Measurements from ENCODE around the gene HLCS.

The HLCS gene

GRCh38 chr21:36848730-36849274 is 117.7 kb downstream of the HLCS start:
- POLR2A ChIA-PET: no interaction called here
- CTCF ChIA-PET: interaction anchor here (1.2 to 2.4 kb wide), 4 partner anchors 9 to 218 kb away, joined by 3 to 11 read pairs (median 5); no protein-coding TSS in a partner anchor

DNA sequence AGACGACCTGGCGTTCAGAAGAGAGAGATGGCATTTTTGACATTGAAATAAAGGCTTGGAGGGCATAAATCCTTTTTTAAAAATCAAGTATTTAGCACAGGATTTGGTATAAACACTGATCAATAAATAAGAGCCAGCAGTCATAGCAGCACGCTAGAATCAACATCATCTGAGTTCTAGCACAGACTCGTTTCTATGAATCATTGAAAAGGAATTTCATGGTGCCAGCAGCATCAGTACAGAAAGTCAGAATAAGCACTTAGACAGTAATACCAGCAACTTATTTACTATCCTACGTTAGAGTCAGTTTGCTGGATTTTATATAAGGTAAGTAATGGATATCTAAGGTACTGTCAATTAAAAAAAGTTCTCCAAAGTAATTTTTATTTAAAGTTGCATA is 119.3 kb downstream of the HLCS start:
- TF ChIP-seq, protein P1, sequence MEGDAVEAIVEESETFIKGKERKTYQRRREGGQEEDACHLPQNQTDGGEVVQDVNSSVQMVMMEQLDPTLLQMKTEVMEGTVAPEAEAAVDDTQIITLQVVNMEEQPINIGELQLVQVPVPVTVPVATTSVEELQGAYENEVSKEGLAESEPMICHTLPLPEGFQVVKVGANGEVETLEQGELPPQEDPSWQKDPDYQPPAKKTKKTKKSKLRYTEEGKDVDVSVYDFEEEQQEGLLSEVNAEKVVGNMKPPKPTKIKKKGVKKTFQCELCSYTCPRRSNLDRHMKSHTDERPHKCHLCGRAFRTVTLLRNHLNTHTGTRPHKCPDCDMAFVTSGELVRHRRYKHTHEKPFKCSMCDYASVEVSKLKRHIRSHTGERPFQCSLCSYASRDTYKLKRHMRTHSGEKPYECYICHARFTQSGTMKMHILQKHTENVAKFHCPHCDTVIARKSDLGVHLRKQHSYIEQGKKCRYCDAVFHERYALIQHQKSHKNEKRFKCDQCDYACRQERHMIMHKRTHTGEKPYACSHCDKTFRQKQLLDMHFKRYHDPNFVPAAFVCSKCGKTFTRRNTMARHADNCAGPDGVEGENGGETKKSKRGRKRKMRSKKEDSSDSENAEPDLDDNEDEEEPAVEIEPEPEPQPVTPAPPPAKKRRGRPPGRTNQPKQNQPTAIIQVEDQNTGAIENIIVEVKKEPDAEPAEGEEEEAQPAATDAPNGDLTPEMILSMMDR (IDR thresholded peaks at IDR 0.05; ENCODE audit: control extremely low read depth, extremely low read depth, low read depth, missing control alignments): no peak
- DNase-seq (ENCODE audit: extremely low spot score): no peak
- ChIA-PET POLR2A (no interaction called here), CTCF (interaction anchor here (1.2 to 2.4 kb wide), 2 partner anchors 11 to 344 kb away, joined by 3 to 11 read pairs; no protein-coding TSS in a partner anchor)

More at GRCh38 chr21:36848730-36849274, 117.7 kb downstream of the HLCS start:
- TF ChIP-seq, protein P1 (IDR thresholded peaks at IDR 0.05; ENCODE audit: control extremely low read depth, extremely low read depth, low read depth, missing control alignments): no peak
- DNase-seq (ENCODE audit: extremely low spot score): no peak

DNA sequence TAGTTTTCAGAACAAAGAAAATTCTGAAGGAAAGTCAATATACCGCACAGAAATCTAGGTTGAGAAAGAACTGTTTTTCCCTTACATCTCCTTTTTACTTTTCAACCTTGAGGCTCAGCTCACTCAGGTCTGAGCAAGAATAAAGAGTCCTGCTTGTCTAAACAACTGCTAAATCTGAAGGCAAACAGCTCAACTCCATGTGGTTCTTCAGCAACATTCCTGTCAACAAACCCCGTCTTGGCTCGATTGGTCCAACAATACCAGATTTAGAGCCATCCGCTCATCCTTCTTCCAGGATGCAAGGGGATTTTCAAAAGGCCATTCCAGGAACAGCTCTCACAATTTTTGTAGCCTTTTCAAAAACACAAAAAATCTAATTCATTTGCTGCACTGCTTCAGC is 119.8 kb downstream of the HLCS start:
- POLR2A ChIA-PET: no interaction called here
- DNase-seq (ENCODE audit: extremely low spot score): no peak
- CTCF ChIA-PET: interaction anchor here (1.2 kb wide), 1 partner anchor 343 kb away, joined by 3 read pairs; no protein-coding TSS in a partner anchor
- TF ChIP-seq, protein P1 (IDR thresholded peaks at IDR 0.05; ENCODE audit: control extremely low read depth, extremely low read depth, low read depth, missing control alignments): no peak

GRCh38 chr21:36845790-36846189 is 120.7 kb downstream of the HLCS start:
- no peak for DNase-seq (ENCODE audit: extremely low spot score)
- POLR2A ChIA-PET: no interaction called here
- TF ChIP-seq, protein P1 (IDR thresholded peaks at IDR 0.05; ENCODE audit: control extremely low read depth, extremely low read depth, low read depth, missing control alignments): no peak
- CTCF ChIA-PET: no interaction called here

DNA sequence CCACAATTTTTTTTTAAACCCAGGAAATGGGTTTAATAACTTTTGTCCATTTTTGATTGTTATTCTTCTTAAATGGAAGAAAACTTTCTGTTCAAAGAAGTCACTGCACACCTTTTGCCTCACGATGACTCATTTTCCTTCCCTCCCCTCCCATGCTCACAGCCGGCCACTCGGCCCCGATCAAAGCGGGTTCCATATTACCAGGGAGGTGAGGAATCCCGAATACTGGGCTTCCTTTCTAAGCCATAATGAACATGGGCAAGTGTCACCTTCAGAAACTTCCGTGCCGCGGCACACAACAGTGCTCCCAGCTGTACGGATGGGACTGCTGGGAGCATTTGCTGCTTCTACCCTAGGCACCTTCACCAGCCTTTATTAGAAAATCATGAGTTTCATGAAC is 121.4 kb downstream of the HLCS start:
- ChIA-PET CTCF (interaction anchor here (1.8 kb wide), 1 partner anchor 9 kb away, joined by 5 read pairs; no protein-coding TSS in a partner anchor), POLR2A (no interaction called here)
- TF ChIP-seq, protein P1 (IDR thresholded peaks at IDR 0.05; ENCODE audit: control extremely low read depth, extremely low read depth, low read depth, missing control alignments): no peak
- no peak for DNase-seq (ENCODE audit: extremely low spot score)

DNA sequence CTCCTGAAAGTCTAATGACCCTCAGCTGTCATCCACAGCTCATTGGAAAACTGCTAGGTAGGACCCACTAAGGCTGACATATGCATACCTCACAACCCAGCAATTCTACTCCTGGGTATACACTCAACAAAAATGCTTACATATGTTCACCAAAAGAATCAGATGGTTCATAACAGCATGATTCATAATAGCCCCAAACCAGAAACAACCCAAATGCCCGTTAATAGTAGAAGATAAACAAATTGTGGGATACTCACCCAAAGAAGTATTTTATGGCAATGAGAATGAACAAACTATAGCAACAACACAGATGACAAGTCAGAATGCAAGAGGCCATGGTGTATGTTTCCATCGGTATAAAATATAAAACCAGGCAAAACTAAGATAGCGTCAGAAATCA is 124.6 kb downstream of the HLCS start:
- POLR2A ChIA-PET: no interaction called here
- TF ChIP-seq, protein P1 (IDR thresholded peaks at IDR 0.05; ENCODE audit: control extremely low read depth, extremely low read depth, low read depth, missing control alignments): no peak
- no peak for DNase-seq (ENCODE audit: extremely low spot score)
- CTCF ChIA-PET: no interaction called here

Measured in GM10248 (cell line).